ENCODE data around the gene UBE3C.

UBE3C gene

GRCh38 chr7:157188091-157188665, 49.5 kb downstream of the UBE3C start:
- no peak for TF ChIP-seq CTCF (IDR thresholded peaks at IDR 0.05; ENCODE audit: low read depth, low read length, missing control alignments)
- in situ Hi-C loops (cut with HindIII; ENCODE audit: low pct_ligation_motif_present, low sequenced_read_pairs) = no loop called here
- H3K36me3 ChIP-seq (replicated peaks) = peaks cover 64% of the 10 kb centered on the region
- no peak overlapping the region for H3K27ac ChIP-seq
- H3K27me3 ChIP-seq (replicated peaks) = no peaks in the 10 kb centered on the region
- no peak for DNase-seq
- no peak overlapping the region for H3K4me3 ChIP-seq (ENCODE audit: low read depth, low read length)

- DNase-seq = no peak
- no peaks in the 10 kb centered on the region for H3K27me3 ChIP-seq (replicated peaks)
- H3K36me3 ChIP-seq (replicated peaks) = peaks cover 54% of the 10 kb centered on the region
- no peak overlapping the region for H3K4me3 ChIP-seq (ENCODE audit: low read depth, low read length)
- in situ Hi-C loops (cut with HindIII; ENCODE audit: low pct_ligation_motif_present, low sequenced_read_pairs) = no loop called here
- no peak for TF ChIP-seq CTCF (IDR thresholded peaks at IDR 0.05; ENCODE audit: low read depth, low read length, missing control alignments)
- no peak overlapping the region for H3K27ac ChIP-seq
These were observed 50.7 kb downstream of the UBE3C start for GRCh38 chr7:157189405-157189804.

- in situ Hi-C loops (cut with HindIII; ENCODE audit: low pct_ligation_motif_present, low sequenced_read_pairs) = no loop called here
- no peak for TF ChIP-seq CTCF (IDR thresholded peaks at IDR 0.05; ENCODE audit: low read depth, low read length, missing control alignments)
- peaks cover 53% of the 10 kb centered on the region for H3K36me3 ChIP-seq (replicated peaks)
These were observed 54.1 kb downstream of the UBE3C start for GRCh38 chr7:157192861-157193260.

GRCh38 chr7:157193274-157193673, 54.5 kb downstream of the UBE3C start:
- DNase-seq = no peak
- in situ Hi-C loops (cut with HindIII; ENCODE audit: low pct_ligation_motif_present, low sequenced_read_pairs) = no loop called here

More at GRCh38 chr7:157192861-157193260, 54.1 kb downstream of the UBE3C start:
- no peak overlapping the region for H3K4me3 ChIP-seq (ENCODE audit: low read depth, low read length)
- no peaks in the 10 kb centered on the region for H3K27me3 ChIP-seq (replicated peaks)
- no peak overlapping the region for H3K27ac ChIP-seq
- no peak for DNase-seq

GRCh38 chr7:157194948-157195347, 56.2 kb downstream of the UBE3C start:
- no peak overlapping the region for H3K27ac ChIP-seq
- no peak for DNase-seq
- in situ Hi-C loops (cut with HindIII; ENCODE audit: low pct_ligation_motif_present, low sequenced_read_pairs) = no loop called here
- no peak for TF ChIP-seq CTCF (IDR thresholded peaks at IDR 0.05; ENCODE audit: low read depth, low read length, missing control alignments)
- H3K4me3 ChIP-seq (ENCODE audit: low read depth, low read length) = no peak overlapping the region
- H3K36me3 ChIP-seq (replicated peaks) = peaks cover 43% of the 10 kb centered on the region
- H3K27me3 ChIP-seq (replicated peaks) = no peaks in the 10 kb centered on the region

More at GRCh38 chr7:157193274-157193673, 54.5 kb downstream of the UBE3C start:
- Histone ChIP-seq H3K27me3 (replicated peaks) (no peaks in the 10 kb centered on the region), H3K27ac (no peak overlapping the region), H3K4me3 (ENCODE audit: low read depth, low read length) (no peak overlapping the region), H3K36me3 (replicated peaks) (peaks cover 52% of the 10 kb centered on the region)
- no peak for TF ChIP-seq CTCF (IDR thresholded peaks at IDR 0.05; ENCODE audit: low read depth, low read length, missing control alignments)

- in situ Hi-C loops (cut with HindIII; ENCODE audit: low pct_ligation_motif_present, low sequenced_read_pairs) = no loop called here
- H3K36me3 ChIP-seq (replicated peaks) = peaks cover 34% of the 10 kb centered on the region
These were observed 57.1 kb downstream of the UBE3C start for GRCh38 chr7:157195868-157196267.

More at GRCh38 chr7:157195868-157196267, 57.1 kb downstream of the UBE3C start:
- DNase-seq = no peak
- no peak for TF ChIP-seq CTCF (IDR thresholded peaks at IDR 0.05; ENCODE audit: low read depth, low read length, missing control alignments)
- no peak overlapping the region for H3K27ac ChIP-seq
- no peak overlapping the region for H3K4me3 ChIP-seq (ENCODE audit: low read depth, low read length)
- H3K27me3 ChIP-seq (replicated peaks) = no peaks in the 10 kb centered on the region
